Kasumi-1 (cell line): ENCODE results near the gene PRPF6.

ENCODE experiments used
- DNase-seq, 2 experiments: peaks; one replicate each; lab custom pipeline; 2025; lab: John Stamatoyannopoulos, UW

The PRPF6 gene

GRCh38 chr20:64049060-64049877 lies 68.3 kb downstream of the PRPF6 start, which contains the start of gene SOX18:
TSS of gene SOX18 (minus strand) at chr20:64049639. CDS start at chr20:64049516, 123 bp downstream.
- DNase-seq, result peak in 1 of 2 experiments; percentile 17

- DNase-seq, result no peak
Observed at GRCh38 chr20:64049878-64050260, 68.9 kb downstream of the PRPF6 start.

- DNase-seq, result no peak
Observed at GRCh38 chr20:64050261-64051032, 69.5 kb downstream of the PRPF6 start.

- no peak for DNase-seq
Observed at GRCh38 chr20:64051033-64051452, 70.1 kb downstream of the PRPF6 start.

- DNase-seq, result no peak
Observed at GRCh38 chr20:64051561-64052325, 70.8 kb downstream of the PRPF6 start.

DNA sequence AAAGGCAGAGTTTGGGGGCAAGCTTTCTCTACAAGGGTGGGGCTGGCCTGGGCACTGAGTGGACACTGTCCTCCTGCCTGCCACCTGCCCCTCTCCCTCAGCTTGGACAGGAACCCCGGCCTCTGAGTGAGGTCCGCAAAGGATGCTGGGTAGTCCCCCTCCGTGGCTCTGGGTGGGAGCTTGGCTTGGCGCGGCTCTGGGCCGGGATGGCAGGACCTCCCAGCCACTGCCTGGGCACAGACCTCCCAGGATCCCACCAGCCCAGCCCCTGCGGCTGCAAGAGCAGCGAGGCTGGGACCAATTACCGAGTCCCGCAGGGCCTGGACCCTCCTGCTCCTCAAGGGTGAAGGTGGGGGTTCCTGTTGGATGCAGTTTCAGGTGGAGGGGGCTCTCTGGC lies 71.4 kb downstream of the PRPF6 start:
- DNase-seq, result no peak

- DNase-seq, result no peak
Observed at GRCh38 chr20:64052987-64053840, 72.3 kb downstream of the PRPF6 start.

DNA sequence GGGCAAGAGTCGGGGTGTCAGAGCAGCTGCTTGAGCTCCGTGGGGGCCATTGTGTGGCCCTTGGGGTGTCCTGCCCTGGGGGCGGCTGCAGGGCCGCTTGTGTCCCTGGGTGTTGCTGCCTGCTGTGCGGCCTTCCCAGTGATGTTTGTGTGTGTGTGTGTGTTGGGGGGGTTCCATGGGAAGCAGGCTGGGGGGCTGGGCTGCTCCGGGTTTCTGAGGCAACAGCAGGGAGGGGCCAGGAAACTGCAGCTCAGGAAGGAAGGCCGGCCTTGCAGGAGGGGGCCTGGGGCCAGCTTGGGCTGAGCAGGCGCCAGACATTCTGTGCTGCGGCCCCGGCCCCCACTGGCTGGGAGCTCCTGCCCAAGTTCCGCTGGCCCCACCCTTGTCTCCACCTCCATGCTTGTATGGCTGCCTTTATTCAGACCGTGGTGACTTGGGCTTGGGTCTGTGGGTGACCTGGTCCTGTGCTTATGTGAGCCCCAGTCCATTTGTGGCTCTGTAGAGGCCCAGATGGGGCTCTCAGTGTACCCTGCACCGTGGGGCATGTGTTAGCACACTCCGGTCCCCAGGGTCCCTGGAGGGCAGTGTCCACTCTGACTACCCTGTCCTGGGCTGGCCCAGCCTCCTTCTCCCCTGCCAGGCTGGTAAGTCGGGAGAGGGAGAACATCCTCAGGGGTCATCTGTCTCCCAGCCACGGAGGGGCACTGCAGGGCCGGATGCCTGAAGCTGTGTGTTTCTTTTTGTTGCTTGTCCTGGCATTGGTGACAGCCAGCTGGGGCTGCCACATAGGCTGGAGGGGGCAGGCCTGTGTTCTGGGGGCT lies 73.1 kb downstream of the PRPF6 start:
- DNase-seq, result peak; percentile 44 to 49

- no peak for DNase-seq
Observed at GRCh38 chr20:64055396-64055892, 74.5 kb downstream of the PRPF6 start.

DNA sequence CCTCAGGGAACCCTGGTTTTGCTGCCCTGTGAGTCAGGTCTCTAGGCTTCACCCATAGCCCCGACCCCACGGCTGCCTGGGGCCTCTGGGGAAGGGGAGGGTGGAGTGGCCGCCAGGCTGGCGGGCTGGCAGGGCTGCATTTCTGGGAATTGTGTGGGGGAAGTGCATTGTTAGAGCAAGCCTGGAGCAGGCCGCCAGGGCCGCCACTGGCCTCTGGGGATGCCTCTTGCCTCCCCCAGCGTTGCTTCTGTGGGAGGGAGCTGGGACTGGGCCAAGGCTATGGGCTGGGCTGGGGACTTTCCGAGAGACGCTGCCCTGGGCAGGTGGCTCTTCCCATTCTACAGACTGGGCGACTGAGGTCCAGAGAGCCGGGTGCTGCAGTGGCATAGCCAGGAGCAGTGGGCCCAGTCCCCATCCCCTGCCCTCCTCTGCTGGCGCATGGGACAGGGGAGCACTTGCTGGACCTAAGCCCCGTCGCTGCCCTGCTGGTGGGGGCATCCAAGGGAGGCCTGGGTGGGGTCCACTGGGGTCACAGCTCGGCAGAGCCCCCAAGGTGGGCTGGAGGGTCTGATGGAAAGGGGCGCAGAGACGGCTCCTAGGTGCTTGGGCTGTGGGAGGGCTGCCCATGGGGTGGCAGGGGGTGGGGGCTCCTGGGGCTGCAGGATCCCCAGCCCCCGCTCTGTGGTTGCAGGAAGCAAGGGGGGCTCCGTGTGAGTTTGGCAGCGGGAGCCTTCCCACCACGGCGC lies 75.1 kb downstream of the PRPF6 start:
- DNase-seq, result no peak

DNA sequence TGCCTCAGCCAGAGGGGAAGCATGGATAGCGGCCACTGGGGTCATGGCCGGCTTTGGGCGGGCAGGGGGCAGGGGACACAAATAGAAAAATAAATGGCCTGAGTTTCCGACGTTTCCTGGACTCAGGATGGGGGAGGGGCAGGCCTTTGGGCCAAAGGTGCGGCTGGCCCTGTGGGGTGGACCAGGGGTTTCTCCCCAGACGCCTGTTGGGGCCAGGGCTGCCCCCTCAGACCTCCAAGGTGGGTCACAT lies 75.6 kb downstream of the PRPF6 start:
- no peak for DNase-seq

- DNase-seq, result no peak
Observed at GRCh38 chr20:64056889-64057627, 76.1 kb downstream of the PRPF6 start.

- DNase-seq, result peak in 1 of 2 experiments; percentile 63
Observed at GRCh38 chr20:64057628-64058498, 76.9 kb downstream of the PRPF6 start.

DNA sequence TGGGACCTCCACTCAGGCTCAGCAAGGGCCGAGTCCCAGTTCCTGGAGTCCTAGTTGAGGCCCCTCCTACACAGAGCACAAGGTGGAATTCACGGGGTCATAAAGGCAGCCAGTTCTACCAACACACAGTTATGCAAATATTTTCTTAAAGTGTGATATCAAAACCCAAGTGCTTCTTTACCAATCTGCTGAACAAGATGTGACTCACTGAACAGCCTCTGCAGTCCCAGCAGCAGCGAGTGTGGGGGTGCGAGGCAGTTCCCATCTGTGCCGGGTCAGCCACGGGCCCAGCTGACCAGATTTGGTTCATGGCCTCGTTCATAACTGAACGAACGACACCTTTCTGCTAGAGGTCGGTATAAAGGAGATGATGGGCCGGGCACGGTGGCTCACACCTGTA lies 77.6 kb downstream of the PRPF6 start:
- no peak for DNase-seq

GRCh38 chr20:64062276-64062595 lies 81.3 kb downstream of the PRPF6 start:
- DNase-seq, result no peak

GRCh38 chr20:64062596-64063388 lies 81.9 kb downstream of the PRPF6 start, which contains the start of gene TCEA2:
TSS of gene TCEA2 (plus strand) at chr20:64063198. CDS start at chr20:64063313, 115 bp downstream.
- peak; percentile 84 to 93 for DNase-seq

- DNase-seq, result no peak
Observed at GRCh38 chr20:64063389-64064144, 82.6 kb downstream of the PRPF6 start.
